ENCODE measurements around the gene PIAS4. TPM values are rescaled to one million over a fixed set of nuclear protein-coding genes. Genes with fewer than 3 reads are reported as not detected.
A peak's percentile ranks its signal among the peaks of the same experiment; 100 is the strongest.

PIAS4 gene
- total and polyA plus RNA-seq, 2 donors (not counting 3 experiments of a cell fraction or from before 2014, with no cell fraction given) = 26.2 to 46.2 TPM

DNA sequence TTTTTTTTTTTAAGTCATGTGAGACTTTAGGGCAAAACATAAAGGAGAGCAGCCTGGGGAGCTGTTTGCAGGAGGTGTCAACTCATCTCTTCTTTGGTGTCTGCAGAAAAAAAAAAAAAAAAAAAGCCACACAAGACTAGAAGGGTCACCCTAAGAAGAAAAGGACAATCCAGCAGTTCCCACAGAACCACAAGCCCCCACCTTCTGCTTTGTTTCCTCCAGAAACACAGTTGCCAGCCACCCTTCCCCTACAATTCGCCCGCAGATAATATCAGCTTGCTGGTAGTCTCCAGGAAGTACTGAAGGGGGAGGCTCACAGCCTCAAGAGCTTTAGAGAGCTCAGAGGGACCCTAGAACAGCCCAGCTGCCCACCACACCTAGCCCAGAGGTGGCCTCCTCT lies 81.4 kb downstream of the PIAS4 start:
- BruUV-seq (replicated peaks) = no TSS peak
- H3K27ac ChIP-seq (ENCODE audit: insufficient read depth, low read depth, low read length) = no peak overlapping the region
- no peaks in the 10 kb centered on the region for H3K9me3 ChIP-seq (replicated peaks; ENCODE audit: control insufficient read depth, insufficient read depth, low read length)
- ChIA-PET POLR2A (no interaction called here), CTCF (interaction anchor here (1.0 to 1.1 kb wide), 2 partner anchors 12 to 51 kb away, joined by 3 to 5 read pairs; no protein-coding TSS in a partner anchor)
- H4K20me1 ChIP-seq (replicated peaks; ENCODE audit: control insufficient read depth, extremely low read depth, insufficient read depth, low read length) = no peaks in the 10 kb centered on the region
- H3K36me3 ChIP-seq (ENCODE audit: control insufficient read depth in 2 of 2, extremely low read depth in 1 of 2, insufficient read depth in 2 of 2, low read length in 2 of 2) = peaks cover 3 to 13% of the 10 kb centered on the region in 2 experiments
- H3K27me3 ChIP-seq (ENCODE audit: control insufficient read depth in 2 of 2, insufficient read depth in 2 of 2, low read length in 2 of 2) = no peaks in the 10 kb centered on the region
- no peak overlapping the region for H3K4me2 ChIP-seq (ENCODE audit: insufficient read depth, low read length)
- H3K4me3 ChIP-seq (replicated peaks in 1 of 3; ENCODE audit: insufficient read depth in 1 of 3, low read depth in 1 of 3, low read length in 3 of 3) = no peak overlapping the region
- intact Hi-C loops (cut with micrococcal nuclease) (no loop called here), dilution Hi-C loops (cut with MboI; ENCODE audit: extremely low pct_ligation_motif_present, low sequenced_read_pairs) (no loop called here)
- no peaks in the 10 kb centered on the region for H3K4me1 ChIP-seq (ENCODE audit: control insufficient read depth, extremely low read depth, insufficient read depth, low read length)
- no peaks in the 10 kb centered on the region for H3K9me1 ChIP-seq (replicated peaks; ENCODE audit: control insufficient read depth, extremely low read depth, insufficient read depth, low read length)
- H3K9ac ChIP-seq (replicated peaks; ENCODE audit: extremely low read depth, insufficient read depth, low read length) = no peak overlapping the region
- TF ChIP-seq EZH2 (IDR thresholded peaks at IDR 0.05; ENCODE audit: borderline replicate concordance, low read depth, low read length, severe bottlenecking) (no peak), POLR2AphosphoS5 (IDR thresholded peaks at IDR 0.05; ENCODE audit: insufficient read depth, low read depth, low read length) (no peak), MAX (IDR thresholded peaks at IDR 0.05; ENCODE audit: insufficient read depth, insufficient read length) (no peak), CTCF (IDR thresholded peaks at IDR 0.05; ENCODE audit: extremely low read depth in 1 of 2, insufficient read depth in 1 of 2, low read depth in 1 of 2, low read length in 2 of 2) (no peak), FOS (IDR thresholded peaks at IDR 0.05; ENCODE audit: borderline replicate concordance, insufficient read depth, low read length) (no peak), MYC (IDR thresholded peaks at IDR 0.05; ENCODE audit: low read depth, low read length) (no peak), GATA2 (IDR thresholded peaks at IDR 0.05; ENCODE audit: insufficient read depth, insufficient read length, low read depth, low read length) (no peak), POLR2A (IDR thresholded peaks at IDR 0.05; ENCODE audit: low read depth, low read length) (no peak), JUN (IDR thresholded peaks at IDR 0.05; ENCODE audit: borderline replicate concordance, insufficient read depth, insufficient read length, low read depth) (no peak)
- DNase-seq (ENCODE audit: low read depth, low spot score) (no peak), FAIRE-seq (no peak)
- H3K79me2 ChIP-seq (ENCODE audit: control insufficient read depth, insufficient read depth, low read length) = no peaks in the 10 kb centered on the region
- no peak overlapping the region for H2AFZ ChIP-seq (ENCODE audit: low read depth, low read length)

MicroRNAs encoded within 50 kb of the gene (microRNA counts, 767-probe panel; counts per million panel counts)
- microRNA hsa-miR-637 = 723 counts per million, percentile 96 among the panel's probes with 10 or more counts

Small RNA genes within 50 kb of the gene (microRNA-seq; reads per million reads assigned to microRNA genes)
- not detected for gene MIR637 (ENCODE audit: borderline number of aligned reads, borderline replicate concordance)

Small RNA genes within 50 kb of the gene (small RNA-seq; reads per million reads assigned to genes)
- 342 reads per million, percentile 99 among the genes with 10 or more reads in this experiment for gene SNORD37 (ENCODE audit: insufficient read depth, insufficient read length, low read depth, low replicate concordance)

Other genes starting within 250 kb of the PIAS4 start
- gene APBA3, start 246.0 kb upstream of the PIAS4 start, total RNA-seq = 23.4 and 24.3 TPM in 2 replicates
- gene APBA3, start 246.0 kb upstream of the PIAS4 start, polyA plus RNA-seq = 25.1 and 41.7 TPM in 2 replicates
- 67.5 and 76.3 TPM in 2 replicates for gene MRPL54, start 245.1 kb upstream of the PIAS4 start, total RNA-seq
- 80.2 and 93.1 TPM in 2 replicates for gene MRPL54, start 245.1 kb upstream of the PIAS4 start, polyA plus RNA-seq
- gene RAX2, start 235.5 kb upstream of the PIAS4 start, total RNA-seq = not detected in 2 replicates
- not detected in 2 replicates for gene RAX2, start 235.5 kb upstream of the PIAS4 start, polyA plus RNA-seq
- not detected in 2 replicates for gene MATK, start 221.4 kb upstream of the PIAS4 start, total RNA-seq
- gene MATK, start 221.4 kb upstream of the PIAS4 start, polyA plus RNA-seq = not detected in 2 replicates
- not detected in 2 replicates for gene ZFR2, start 138.7 kb upstream of the PIAS4 start, total RNA-seq
- 0.11 TPM in 1 of 2 replicates, not detected in the other for gene ZFR2, start 138.7 kb upstream of the PIAS4 start, polyA plus RNA-seq
- gene ATCAY, start 127.1 kb upstream of the PIAS4 start, total RNA-seq = not detected in 2 replicates
- 0.03 TPM in 1 of 2 replicates, not detected in the other for gene ATCAY, start 127.1 kb upstream of the PIAS4 start, polyA plus RNA-seq
- not detected in 2 replicates for gene NMRK2, start 74.7 kb upstream of the PIAS4 start, total RNA-seq
- gene NMRK2, start 74.7 kb upstream of the PIAS4 start, polyA plus RNA-seq = not detected in 2 replicates
- 157 and 170 TPM in 2 replicates for gene DAPK3, start 36.6 kb upstream of the PIAS4 start, total RNA-seq
- gene DAPK3, start 36.6 kb upstream of the PIAS4 start, polyA plus RNA-seq = 175 and 176 TPM in 2 replicates
- gene EEF2, start 22.3 kb upstream of the PIAS4 start, total RNA-seq = 2,318 and 2,351 TPM in 2 replicates
- gene EEF2, start 22.3 kb upstream of the PIAS4 start, polyA plus RNA-seq = 1,496 and 1,538 TPM in 2 replicates
- gene ZBTB7A, start 59.2 kb downstream of the PIAS4 start, total RNA-seq = 28.0 and 29.0 TPM in 2 replicates
- 8.2 and 10.8 TPM in 2 replicates for gene ZBTB7A, start 59.2 kb downstream of the PIAS4 start, polyA plus RNA-seq
- 171 TPM in 2 replicates for gene MAP2K2, start 116.4 kb downstream of the PIAS4 start, total RNA-seq
- 126 and 161 TPM in 2 replicates for gene MAP2K2, start 116.4 kb downstream of the PIAS4 start, polyA plus RNA-seq
- not detected in 2 replicates for gene CREB3L3, start 145.9 kb downstream of the PIAS4 start, total RNA-seq
- gene CREB3L3, start 145.9 kb downstream of the PIAS4 start, polyA plus RNA-seq = not detected in 2 replicates
- 26.9 and 28.1 TPM in 2 replicates for gene SIRT6, start 174.8 kb downstream of the PIAS4 start, total RNA-seq
- 36.6 and 41.2 TPM in 2 replicates for gene SIRT6, start 174.8 kb downstream of the PIAS4 start, polyA plus RNA-seq
- gene ANKRD24, start 175.0 kb downstream of the PIAS4 start, total RNA-seq = 0.18 and 0.27 TPM in 2 replicates
- gene ANKRD24, start 175.0 kb downstream of the PIAS4 start, polyA plus RNA-seq = 0.07 and 0.08 TPM in 2 replicates
- 0.29 and 0.46 TPM in 2 replicates for gene EBI3, start 221.8 kb downstream of the PIAS4 start, total RNA-seq
- 1.0 and 1.8 TPM in 2 replicates for gene EBI3, start 221.8 kb downstream of the PIAS4 start, polyA plus RNA-seq
- 21.5 and 23.0 TPM in 2 replicates for gene YJU2, start 239.3 kb downstream of the PIAS4 start, total RNA-seq
- gene YJU2, start 239.3 kb downstream of the PIAS4 start, polyA plus RNA-seq = 20.7 and 22.9 TPM in 2 replicates